NCI-H146 (cell line): ENCODE measurements around the gene SOX5.

Experiments
- DNase-seq: peaks from one replicate; lab custom pipeline; 2025; lab: John Stamatoyannopoulos, UW

SOX5 gene

GRCh38 chr12:23949348-23950209 is at the start of gene SOX5:
Gene SOX5 (minus strand): TSS chr12:23949670. CDS start chr12:23949601, 69 bp downstream.
- peak; percentile 87 for DNase-seq

- no peak for DNase-seq
These were observed 37.6 kb upstream of the SOX5 start for GRCh38 chr12:23987046-23987445.

- no peak for DNase-seq
These were observed 31.4 kb upstream of the SOX5 start for GRCh38 chr12:23980826-23981225.

GRCh38 chr12:23964812-23965211 is 15.3 kb upstream of the SOX5 start:
- no peak for DNase-seq

GRCh38 chr12:23959826-23960225 is 10.4 kb upstream of the SOX5 start:
- no peak for DNase-seq

- DNase-seq, result no peak
These were observed 4.9 kb upstream of the SOX5 start for GRCh38 chr12:23954332-23954731.

- DNase-seq, result no peak
These were observed 2.6 kb upstream of the SOX5 start for GRCh38 chr12:23952071-23952470.

GRCh38 chr12:23950775-23951451 is 1.4 kb upstream of the SOX5 start:
- peak; percentile 86 for DNase-seq

GRCh38 chr12:23950210-23950774 is 822 bp upstream of the SOX5 start:
- peak; percentile 66 for DNase-seq

- DNase-seq, result peak; percentile 12
These were observed 1.2 kb downstream of the SOX5 start for GRCh38 chr12:23948291-23948690.

GRCh38 chr12:23947395-23947794 is 2.1 kb downstream of the SOX5 start:
- DNase-seq, result peak; percentile 10

- DNase-seq, result no peak
These were observed 4.2 kb downstream of the SOX5 start for GRCh38 chr12:23945249-23945648.

GRCh38 chr12:23944067-23944466 is 5.4 kb downstream of the SOX5 start:
- no peak for DNase-seq

GRCh38 chr12:23942841-23943240 is 6.6 kb downstream of the SOX5 start:
- DNase-seq, result no peak

- no peak for DNase-seq
These were observed 7.7 kb downstream of the SOX5 start for GRCh38 chr12:23941780-23942179.

- no peak for DNase-seq
These were observed 11.0 kb downstream of the SOX5 start for GRCh38 chr12:23938422-23938821.

- no peak for DNase-seq
These were observed 18.3 kb downstream of the SOX5 start for GRCh38 chr12:23931176-23931575.

- no peak for DNase-seq
These were observed 18.9 kb downstream of the SOX5 start for GRCh38 chr12:23930599-23930998.

GRCh38 chr12:23929906-23930305 is 19.6 kb downstream of the SOX5 start:
- no peak for DNase-seq

GRCh38 chr12:23927907-23928306 is 21.6 kb downstream of the SOX5 start:
- DNase-seq, result no peak

- no peak for DNase-seq
These were observed 28.2 kb downstream of the SOX5 start for GRCh38 chr12:23921099-23921856.

GRCh38 chr12:23911574-23911973 is 37.9 kb downstream of the SOX5 start:
- DNase-seq, result no peak
